Fibroblast of lung (primary cell): ENCODE data around the gene STARD7.

Experiments used
- EZH2 ChIP-seq: IDR thresholded peaks from 2 replicates; pipeline ENCODE4 v1.5.1; 2012; ENCODE audit warnings: low read length, control low read depth, mild to moderate bottlenecking; ENCODE audit errors: missing control alignments
- TF ChIP-seq, protein P1 (sequence below), 2 donors: IDR thresholded peaks in 1 of 2; conservative IDR thresholded peaks in 1 of 2; 1 replicate in 1 of 2; 2 replicates in 1 of 2; pipeline ENCODE4 v1.5.1; 2011 to 2012; ENCODE audit warnings: low read length in 2 of 2, control low read depth in 1 of 2, inconsistent platforms in 1 of 2, low read depth in 1 of 2, mild to moderate bottlenecking in 1 of 2

DNA sequence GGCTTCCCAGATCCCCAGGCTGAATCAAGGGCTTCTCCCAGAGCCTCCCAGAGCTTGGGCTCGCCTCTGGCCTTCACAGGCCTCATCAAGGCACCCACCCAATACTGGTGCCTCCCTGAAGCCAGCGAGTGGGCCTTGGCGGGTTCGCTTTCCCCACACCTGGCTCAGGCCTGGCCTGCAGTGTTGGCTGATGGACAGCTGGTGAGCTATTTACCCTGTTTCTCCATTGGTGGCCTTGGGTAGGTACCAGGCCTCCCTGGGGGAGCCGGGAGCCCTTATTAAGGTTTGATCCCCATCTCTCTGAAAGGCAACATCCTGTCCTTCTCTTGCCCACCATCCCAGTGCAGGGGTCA lies 45.2 kb downstream of the STARD7 start:
- TF ChIP-seq, protein P1, sequence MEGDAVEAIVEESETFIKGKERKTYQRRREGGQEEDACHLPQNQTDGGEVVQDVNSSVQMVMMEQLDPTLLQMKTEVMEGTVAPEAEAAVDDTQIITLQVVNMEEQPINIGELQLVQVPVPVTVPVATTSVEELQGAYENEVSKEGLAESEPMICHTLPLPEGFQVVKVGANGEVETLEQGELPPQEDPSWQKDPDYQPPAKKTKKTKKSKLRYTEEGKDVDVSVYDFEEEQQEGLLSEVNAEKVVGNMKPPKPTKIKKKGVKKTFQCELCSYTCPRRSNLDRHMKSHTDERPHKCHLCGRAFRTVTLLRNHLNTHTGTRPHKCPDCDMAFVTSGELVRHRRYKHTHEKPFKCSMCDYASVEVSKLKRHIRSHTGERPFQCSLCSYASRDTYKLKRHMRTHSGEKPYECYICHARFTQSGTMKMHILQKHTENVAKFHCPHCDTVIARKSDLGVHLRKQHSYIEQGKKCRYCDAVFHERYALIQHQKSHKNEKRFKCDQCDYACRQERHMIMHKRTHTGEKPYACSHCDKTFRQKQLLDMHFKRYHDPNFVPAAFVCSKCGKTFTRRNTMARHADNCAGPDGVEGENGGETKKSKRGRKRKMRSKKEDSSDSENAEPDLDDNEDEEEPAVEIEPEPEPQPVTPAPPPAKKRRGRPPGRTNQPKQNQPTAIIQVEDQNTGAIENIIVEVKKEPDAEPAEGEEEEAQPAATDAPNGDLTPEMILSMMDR (conservative IDR thresholded peaks at IDR 0.05 in 1 of 2, IDR thresholded peaks at IDR 0.05 in 1 of 2; ENCODE audit: low read depth in 1 of 2, low read length in 2 of 2): no peak
- no peak for TF ChIP-seq EZH2
